OCI-LY3 (cell line): Measurements from ENCODE around the gene SHH.

Experiments used
- H2AFZ ChIP-seq: fragments of 200-600, 300-600 bp; shearing (Covaris generic); 2 replicates; pipeline ENCODE4 v1.6.0; 2014; ENCODE audit warnings: antibody characterized with exemption, low read depth, low read length
- H3K27ac ChIP-seq: fragments of 200-600, 300-600 bp; sonication (generic); 2 replicates; pipeline ENCODE4 v1.5.1; 2014; ENCODE audit warnings: mild to moderate bottlenecking, low read length, moderate library complexity, mixed read lengths
- H3K27me3 ChIP-seq: fragments of 200-600, 300-600 bp; sonication (generic); 2 replicates; pipeline ENCODE4 v1.6.1; 2014; ENCODE audit warnings: low read depth, low read length, mixed read lengths
- H3K36me3 ChIP-seq: fragments of 200-600, 300-600 bp; sonication (generic); replicated peaks from 2 replicates; pipeline ENCODE3; 2014; ENCODE audit warnings: low read depth, low read length, mixed read lengths
- H3K4me1 ChIP-seq: fragments of 300-600, 200-600 bp; sonication (generic); 2 replicates; pipeline ENCODE4 v1.6.1; 2014; ENCODE audit warnings: low read length, mixed read lengths
- H3K4me2 ChIP-seq: fragments of 200-600, 300-600 bp; sonication (generic); 2 replicates; pipeline ENCODE4 v1.6.1; 2014; ENCODE audit warnings: low read length, mixed read lengths
- H3K4me3 ChIP-seq: fragments of 300-600, 200-600 bp; sonication (generic); 2 replicates; pipeline ENCODE4 v1.5.1; 2014; ENCODE audit warnings: antibody characterized with exemption, mild to moderate bottlenecking, low read length, moderate library complexity
- H3K79me2 ChIP-seq: fragments of 300-600, 200-600 bp; shearing (Covaris generic); 2 replicates; pipeline ENCODE4 v1.6.1; 2014; ENCODE audit warnings: mild to moderate bottlenecking, low read length, mixed read lengths
- H3K9ac ChIP-seq: fragments of 300-600, 200-600 bp; shearing (Covaris generic); 2 replicates; pipeline ENCODE4 v1.6.0; 2014; ENCODE audit warnings: mild to moderate bottlenecking, low read length, moderate library complexity
- H3K9me3 ChIP-seq: fragments of 200-600, 300-600 bp; shearing (Covaris generic); 2 replicates; pipeline ENCODE4 v1.6.1; 2014; ENCODE audit warnings: low read length, mixed read lengths; ENCODE audit not compliant: insufficient read depth
- H4K20me1 ChIP-seq: fragments of 200-600, 300-600 bp; sonication (generic); 2 replicates; pipeline ENCODE4 v1.6.1; 2016; ENCODE audit warnings: low read length, mixed read lengths; ENCODE audit not compliant: insufficient read depth
- EZH2phosphoT487 ChIP-seq: fragments of 200-600 bp; shearing (Covaris generic); IDR thresholded peaks from 2 replicates; pipeline ENCODE4 v1.6.1; 2018; ENCODE audit warnings: antibody characterized with exemption, mixed run types, low read depth
- TF ChIP-seq, protein P1 (sequence below): fragments of 200-600, 300-600 bp; sonication (generic); IDR thresholded peaks from 2 replicates; pipeline ENCODE4 v1.5.1; 2014; ENCODE audit warnings: antibody characterized with exemption, low read length, low read depth

The SHH gene

DNA sequence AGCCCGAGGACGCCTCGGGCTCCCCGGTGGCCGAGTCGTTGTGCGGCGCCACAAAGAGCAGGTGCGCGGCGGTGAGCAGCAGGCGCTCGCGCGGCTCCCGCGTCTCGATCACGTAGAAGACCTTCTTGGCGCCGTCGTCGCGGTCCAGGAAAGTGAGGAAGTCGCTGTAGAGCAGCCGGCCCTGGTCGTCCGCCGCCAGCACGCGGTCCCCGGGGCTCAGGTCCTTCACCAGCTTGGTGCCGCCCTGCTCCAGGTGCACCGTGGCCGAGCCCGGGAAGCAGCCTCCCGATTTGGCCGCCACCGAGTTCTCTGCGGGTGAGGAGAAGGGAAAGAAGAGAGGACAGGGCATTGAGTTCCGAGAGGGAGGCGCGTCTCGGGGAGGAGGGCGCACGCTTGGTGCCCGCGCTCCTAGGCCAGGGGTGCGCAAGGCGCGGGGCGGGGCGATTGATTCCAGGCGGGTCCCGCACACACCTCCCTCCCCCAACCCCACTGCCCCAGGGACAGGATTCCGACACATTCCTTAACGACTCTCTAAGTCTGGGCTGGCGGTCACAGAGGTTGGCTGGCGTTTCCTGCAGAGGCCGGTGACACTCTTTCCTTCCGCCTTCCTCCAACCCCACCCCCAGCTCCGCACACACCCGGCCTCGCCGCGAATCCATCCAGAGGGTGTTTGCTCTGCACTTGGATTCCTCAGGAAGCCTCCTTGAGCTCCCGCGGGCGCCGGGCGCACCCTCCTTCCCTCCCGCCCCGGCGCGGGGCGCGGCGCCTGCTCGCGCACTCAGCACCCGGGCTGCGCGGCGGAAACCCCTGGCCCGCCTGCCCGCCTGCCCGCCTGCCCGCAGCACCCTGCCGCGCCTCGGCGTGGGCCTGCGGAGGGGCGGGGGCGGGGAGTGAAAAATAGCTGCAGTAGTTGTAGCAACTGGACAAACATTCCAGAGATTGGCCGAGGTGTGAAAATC lies 8.6 kb downstream of the SHH start:
- H2AFZ ChIP-seq = no peak overlapping the region
- no peaks in the 10 kb centered on the region for H3K36me3 ChIP-seq
- no peaks in the 10 kb centered on the region for H3K9me3 ChIP-seq
- H3K9ac ChIP-seq = no peak overlapping the region
- H3K27ac ChIP-seq = no peak overlapping the region
- H3K4me3 ChIP-seq = no peak overlapping the region
- no peaks in the 10 kb centered on the region for H4K20me1 ChIP-seq
- H3K27me3 ChIP-seq = peaks cover 5% of the 10 kb centered on the region; the same call in 1 of the 2 replicates
- H3K4me2 ChIP-seq = no peak overlapping the region
- no peaks in the 10 kb centered on the region for H3K79me2 ChIP-seq
- peaks cover 14% of the 10 kb centered on the region for H3K4me1 ChIP-seq
- TF ChIP-seq, protein P1, sequence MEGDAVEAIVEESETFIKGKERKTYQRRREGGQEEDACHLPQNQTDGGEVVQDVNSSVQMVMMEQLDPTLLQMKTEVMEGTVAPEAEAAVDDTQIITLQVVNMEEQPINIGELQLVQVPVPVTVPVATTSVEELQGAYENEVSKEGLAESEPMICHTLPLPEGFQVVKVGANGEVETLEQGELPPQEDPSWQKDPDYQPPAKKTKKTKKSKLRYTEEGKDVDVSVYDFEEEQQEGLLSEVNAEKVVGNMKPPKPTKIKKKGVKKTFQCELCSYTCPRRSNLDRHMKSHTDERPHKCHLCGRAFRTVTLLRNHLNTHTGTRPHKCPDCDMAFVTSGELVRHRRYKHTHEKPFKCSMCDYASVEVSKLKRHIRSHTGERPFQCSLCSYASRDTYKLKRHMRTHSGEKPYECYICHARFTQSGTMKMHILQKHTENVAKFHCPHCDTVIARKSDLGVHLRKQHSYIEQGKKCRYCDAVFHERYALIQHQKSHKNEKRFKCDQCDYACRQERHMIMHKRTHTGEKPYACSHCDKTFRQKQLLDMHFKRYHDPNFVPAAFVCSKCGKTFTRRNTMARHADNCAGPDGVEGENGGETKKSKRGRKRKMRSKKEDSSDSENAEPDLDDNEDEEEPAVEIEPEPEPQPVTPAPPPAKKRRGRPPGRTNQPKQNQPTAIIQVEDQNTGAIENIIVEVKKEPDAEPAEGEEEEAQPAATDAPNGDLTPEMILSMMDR = no peak
- TF ChIP-seq EZH2phosphoT487 = no peak

DNA sequence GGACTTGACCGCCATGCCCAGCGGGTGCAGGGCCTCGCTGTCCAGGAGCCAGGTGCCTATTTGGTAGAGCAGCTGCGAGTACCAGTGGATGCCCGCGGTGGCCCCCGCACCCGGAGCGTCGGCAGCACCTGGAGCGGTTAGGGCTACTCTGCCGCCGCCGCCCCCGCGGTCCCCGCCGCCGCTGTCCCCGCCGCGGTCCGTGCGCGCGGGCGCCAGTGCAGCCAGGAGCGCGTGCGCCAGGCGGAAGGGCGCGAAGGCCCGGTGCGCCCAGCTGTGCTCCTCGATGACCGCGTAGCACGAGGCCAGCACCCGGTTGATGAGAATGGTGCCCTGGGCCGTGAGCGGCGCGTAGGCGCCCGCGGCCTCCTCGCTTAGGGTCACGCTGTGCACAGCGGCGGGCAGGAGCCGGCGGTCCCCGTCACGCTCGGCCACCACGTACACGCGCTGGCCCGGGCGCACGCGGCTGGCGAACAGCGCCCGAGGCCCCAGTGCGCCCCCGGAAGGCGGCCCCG lies 9.3 kb downstream of the SHH start:
- Histone ChIP-seq H3K4me2 (no peak overlapping the region), H3K9me3 (no peaks in the 10 kb centered on the region), H3K27ac (no peak overlapping the region), H3K36me3 (no peaks in the 10 kb centered on the region), H3K4me3 (no peak overlapping the region), H2AFZ (no peak overlapping the region), H3K79me2 (no peaks in the 10 kb centered on the region), H3K27me3 (peaks cover 5% of the 10 kb centered on the region; the same call in 1 of the 2 replicates), H3K9ac (no peak overlapping the region), H4K20me1 (no peaks in the 10 kb centered on the region), H3K4me1 (peaks cover 22% of the 10 kb centered on the region)
- TF ChIP-seq, protein P1 = no peak
- TF ChIP-seq EZH2phosphoT487 = no peak

DNA sequence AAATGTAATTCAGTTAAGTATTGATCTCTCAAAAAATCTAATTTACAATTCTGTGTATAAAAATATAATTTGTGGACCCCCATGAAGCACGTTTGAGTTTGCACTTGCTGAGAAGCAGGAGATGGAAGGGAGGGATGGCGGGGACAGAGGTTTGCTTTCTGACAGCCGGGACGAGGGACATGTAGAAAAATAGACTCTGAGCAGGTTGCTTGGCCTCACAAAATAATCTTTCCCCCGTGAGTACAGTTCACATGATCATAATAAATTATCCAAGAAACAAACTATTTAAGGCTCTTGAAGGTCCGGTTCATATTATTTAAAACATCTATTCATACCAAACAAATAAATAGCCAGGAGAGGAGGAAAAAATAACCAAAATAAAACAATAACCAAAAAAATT lies 10.0 kb downstream of the SHH start:
- Histone ChIP-seq H3K27ac (no peak overlapping the region), H4K20me1 (no peaks in the 10 kb centered on the region), H3K4me3 (no peak overlapping the region), H3K4me1 (peaks cover 23% of the 10 kb centered on the region), H3K9ac (no peak overlapping the region), H3K4me2 (no peak overlapping the region), H3K79me2 (no peaks in the 10 kb centered on the region), H3K36me3 (no peaks in the 10 kb centered on the region), H2AFZ (no peak overlapping the region), H3K9me3 (no peaks in the 10 kb centered on the region), H3K27me3 (peaks cover 5% of the 10 kb centered on the region; the same call in 1 of the 2 replicates)
- TF ChIP-seq EZH2phosphoT487 = no peak
- TF ChIP-seq, protein P1 = no peak

DNA sequence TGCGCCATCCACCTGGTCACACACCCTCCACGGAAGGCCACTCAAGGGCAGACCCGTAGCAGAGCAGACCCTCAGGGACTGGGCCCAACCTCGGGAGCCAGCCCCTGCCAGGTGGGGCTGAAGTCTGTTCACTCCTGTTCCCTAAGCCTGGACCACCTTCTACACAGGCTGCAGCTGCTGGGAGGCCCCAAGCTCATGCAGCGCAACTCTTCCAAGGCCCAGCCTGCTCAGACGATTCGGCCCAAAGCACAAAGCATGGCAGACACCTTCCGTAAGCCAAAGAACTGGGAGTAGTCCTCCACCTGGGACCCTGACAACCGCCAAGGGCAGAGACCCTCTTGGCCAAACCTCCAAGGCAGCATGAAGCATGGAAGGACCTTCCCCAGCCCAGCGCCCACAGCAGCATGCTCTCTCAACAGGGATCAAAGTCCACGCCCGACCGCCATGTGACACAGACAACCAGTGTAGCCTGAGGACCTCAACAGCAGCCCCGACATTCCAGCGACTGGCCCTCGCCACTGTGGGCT lies 11.5 kb downstream of the SHH start:
- Histone ChIP-seq H3K27me3 (peaks cover 5% of the 10 kb centered on the region; the same call in 1 of the 2 replicates), H2AFZ (no peak overlapping the region), H3K9ac (no peak overlapping the region), H3K36me3 (no peaks in the 10 kb centered on the region), H4K20me1 (no peaks in the 10 kb centered on the region), H3K4me3 (no peak overlapping the region), H3K27ac (no peak overlapping the region), H3K9me3 (no peaks in the 10 kb centered on the region), H3K4me2 (peak overlapping the region; percentile 20; the same call in 1 of the 2 replicates), H3K4me1 (peaks cover 23% of the 10 kb centered on the region), H3K79me2 (no peaks in the 10 kb centered on the region)
- TF ChIP-seq EZH2phosphoT487 = no peak
- TF ChIP-seq, protein P1 = no peak
